Measurements from ENCODE around the gene PSMD12.

DNA sequence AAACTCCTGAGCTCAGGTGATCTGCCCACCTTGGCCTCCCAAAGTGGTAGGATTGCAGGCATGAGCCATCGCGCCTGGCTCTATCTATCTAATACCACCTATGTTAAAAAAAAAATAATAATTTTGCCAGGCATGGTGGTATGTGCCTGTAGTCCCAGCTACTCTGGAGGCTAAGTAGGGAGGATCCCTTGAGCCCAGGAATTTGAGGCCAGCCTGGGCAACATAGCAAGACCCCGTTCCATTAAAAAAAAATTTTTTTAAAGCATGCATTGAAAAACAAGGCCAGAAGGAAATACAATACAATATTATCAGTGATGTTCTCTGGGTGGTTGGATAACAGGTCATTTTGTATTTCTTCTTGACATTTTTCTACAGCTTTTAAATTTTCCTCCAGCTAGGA lies 76.1 kb downstream of the PSMD12 start:
- TF ChIP-seq, protein P1, sequence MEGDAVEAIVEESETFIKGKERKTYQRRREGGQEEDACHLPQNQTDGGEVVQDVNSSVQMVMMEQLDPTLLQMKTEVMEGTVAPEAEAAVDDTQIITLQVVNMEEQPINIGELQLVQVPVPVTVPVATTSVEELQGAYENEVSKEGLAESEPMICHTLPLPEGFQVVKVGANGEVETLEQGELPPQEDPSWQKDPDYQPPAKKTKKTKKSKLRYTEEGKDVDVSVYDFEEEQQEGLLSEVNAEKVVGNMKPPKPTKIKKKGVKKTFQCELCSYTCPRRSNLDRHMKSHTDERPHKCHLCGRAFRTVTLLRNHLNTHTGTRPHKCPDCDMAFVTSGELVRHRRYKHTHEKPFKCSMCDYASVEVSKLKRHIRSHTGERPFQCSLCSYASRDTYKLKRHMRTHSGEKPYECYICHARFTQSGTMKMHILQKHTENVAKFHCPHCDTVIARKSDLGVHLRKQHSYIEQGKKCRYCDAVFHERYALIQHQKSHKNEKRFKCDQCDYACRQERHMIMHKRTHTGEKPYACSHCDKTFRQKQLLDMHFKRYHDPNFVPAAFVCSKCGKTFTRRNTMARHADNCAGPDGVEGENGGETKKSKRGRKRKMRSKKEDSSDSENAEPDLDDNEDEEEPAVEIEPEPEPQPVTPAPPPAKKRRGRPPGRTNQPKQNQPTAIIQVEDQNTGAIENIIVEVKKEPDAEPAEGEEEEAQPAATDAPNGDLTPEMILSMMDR (IDR thresholded peaks at IDR 0.05; ENCODE audit: low read length): no peak
- no peak for TF ChIP-seq EZH2 (IDR thresholded peaks at IDR 0.05; ENCODE audit: borderline replicate concordance, low read length)
